ENCODE results near the gene LTV1. TPM values are rescaled to one million over a fixed set of nuclear protein-coding genes. Genes with fewer than 3 reads are reported as not detected.

The LTV1 gene
- total RNA-seq, 6 experiments from 2014 or later, result 28.8 to 35.0 (median 33.6) TPM

DNA sequence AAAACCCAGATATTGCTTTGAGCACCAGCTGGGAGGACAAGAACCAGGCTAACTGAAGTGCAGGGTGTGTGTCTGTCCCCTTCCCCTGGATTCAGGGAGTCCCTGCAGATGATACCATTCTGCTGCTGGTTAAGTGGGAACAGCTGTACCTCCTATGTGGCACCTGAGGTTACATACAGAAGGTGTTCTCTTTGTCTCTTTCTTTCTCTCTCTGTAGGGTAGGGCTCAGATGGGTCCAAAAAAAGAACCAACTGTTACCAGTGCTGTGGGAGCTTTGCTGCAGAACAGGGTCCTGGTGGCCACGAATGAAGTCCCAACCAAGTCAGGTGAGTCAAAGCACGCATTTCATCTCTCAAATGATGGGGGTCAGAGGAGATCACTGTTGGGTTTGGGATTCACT lies 59.7 kb downstream of the LTV1 start:
- Mint-ChIP-seq H3K27ac (no peak overlapping the region), H3K4me3 (no peak overlapping the region), H3K9me3 (peaks cover 5% of the 10 kb centered on the region; the same call in 1 of the 2 replicates), H3K36me3 (ENCODE audit: low read depth) (peaks cover 4% of the 10 kb centered on the region; the same call in 1 of the 2 replicates), H3K27me3 (ENCODE audit: insufficient read depth) (peaks cover 18% of the 10 kb centered on the region), H3K4me1 (ENCODE audit: low read depth) (no peaks in the 10 kb centered on the region)
- DNase-seq, result no peak
- TF ChIP-seq, protein P1, sequence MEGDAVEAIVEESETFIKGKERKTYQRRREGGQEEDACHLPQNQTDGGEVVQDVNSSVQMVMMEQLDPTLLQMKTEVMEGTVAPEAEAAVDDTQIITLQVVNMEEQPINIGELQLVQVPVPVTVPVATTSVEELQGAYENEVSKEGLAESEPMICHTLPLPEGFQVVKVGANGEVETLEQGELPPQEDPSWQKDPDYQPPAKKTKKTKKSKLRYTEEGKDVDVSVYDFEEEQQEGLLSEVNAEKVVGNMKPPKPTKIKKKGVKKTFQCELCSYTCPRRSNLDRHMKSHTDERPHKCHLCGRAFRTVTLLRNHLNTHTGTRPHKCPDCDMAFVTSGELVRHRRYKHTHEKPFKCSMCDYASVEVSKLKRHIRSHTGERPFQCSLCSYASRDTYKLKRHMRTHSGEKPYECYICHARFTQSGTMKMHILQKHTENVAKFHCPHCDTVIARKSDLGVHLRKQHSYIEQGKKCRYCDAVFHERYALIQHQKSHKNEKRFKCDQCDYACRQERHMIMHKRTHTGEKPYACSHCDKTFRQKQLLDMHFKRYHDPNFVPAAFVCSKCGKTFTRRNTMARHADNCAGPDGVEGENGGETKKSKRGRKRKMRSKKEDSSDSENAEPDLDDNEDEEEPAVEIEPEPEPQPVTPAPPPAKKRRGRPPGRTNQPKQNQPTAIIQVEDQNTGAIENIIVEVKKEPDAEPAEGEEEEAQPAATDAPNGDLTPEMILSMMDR (IDR thresholded peaks at IDR 0.05), result no peak

DNA sequence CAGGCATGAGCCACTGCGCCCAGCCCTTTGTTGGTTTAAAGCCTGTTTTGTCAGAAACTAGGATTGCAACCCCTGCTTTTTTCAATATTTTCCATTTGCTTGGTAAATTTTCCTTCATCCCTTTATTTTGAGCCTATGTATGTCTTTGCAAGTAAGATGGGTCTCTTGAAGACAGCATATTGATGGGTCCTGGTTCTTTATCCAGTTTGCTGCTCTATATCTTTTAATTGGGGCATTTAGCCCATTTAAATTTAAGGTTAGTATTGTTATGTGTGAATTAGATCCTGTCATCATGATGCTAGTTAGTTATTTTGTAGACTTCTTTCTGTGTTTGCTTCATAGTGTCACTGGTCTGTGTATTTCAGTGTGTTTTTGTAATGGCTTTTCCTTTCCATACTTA lies 67.9 kb downstream of the LTV1 start:
- no peaks in the 10 kb centered on the region for H3K4me1 Mint-ChIP-seq (ENCODE audit: low read depth)
- H3K4me3 Mint-ChIP-seq, result no peak overlapping the region
- H3K9me3 Mint-ChIP-seq, result peaks cover 23% of the 10 kb centered on the region; the same call in 1 of the 2 replicates
- H3K27me3 Mint-ChIP-seq (ENCODE audit: insufficient read depth), result peaks cover 39% of the 10 kb centered on the region
- no peak for DNase-seq
- H3K27ac Mint-ChIP-seq, result no peak overlapping the region
- TF ChIP-seq, protein P1 (IDR thresholded peaks at IDR 0.05), result no peak
- H3K36me3 Mint-ChIP-seq (ENCODE audit: low read depth), result peaks cover 7% of the 10 kb centered on the region; the same call in 1 of the 2 replicates

DNA sequence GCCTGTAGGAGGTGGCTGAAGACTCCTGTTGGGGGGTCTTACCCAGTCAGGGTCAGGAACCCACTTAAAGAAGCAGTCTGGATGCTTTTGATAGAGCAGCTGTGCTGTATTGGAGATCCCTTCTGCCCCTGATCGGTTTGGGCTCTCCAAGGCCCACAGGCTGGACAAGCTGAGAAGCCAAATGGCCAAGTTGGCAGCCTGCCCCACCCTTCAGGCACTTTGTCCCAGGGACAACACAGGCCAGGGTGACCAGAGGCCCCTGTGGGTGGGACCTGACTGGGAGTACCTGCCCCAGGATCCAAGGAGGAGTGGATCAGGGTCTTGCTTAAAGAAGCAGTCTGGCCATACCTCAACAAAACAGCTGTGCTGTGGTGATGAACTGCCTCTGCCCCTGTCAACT lies 69.5 kb downstream of the LTV1 start:
- H3K27me3 Mint-ChIP-seq (ENCODE audit: insufficient read depth), result peaks cover 34% of the 10 kb centered on the region
- no peak for DNase-seq
- H3K9me3 Mint-ChIP-seq, result peaks cover 23% of the 10 kb centered on the region; the same call in 1 of the 2 replicates
- TF ChIP-seq, protein P1 (IDR thresholded peaks at IDR 0.05), result no peak
- H3K36me3 Mint-ChIP-seq (ENCODE audit: low read depth), result peaks cover 7% of the 10 kb centered on the region; the same call in 1 of the 2 replicates
- no peak overlapping the region for H3K4me3 Mint-ChIP-seq
- no peaks in the 10 kb centered on the region for H3K4me1 Mint-ChIP-seq (ENCODE audit: low read depth)
- no peak overlapping the region for H3K27ac Mint-ChIP-seq

Other genes starting within 250 kb of the LTV1 start
- 10 to 100 TPM; 66.7 to 92.7 (median 84.1) TPM for gene PHACTR2, start 165.4 kb upstream of the LTV1 start, total RNA-seq (2021; fragmentation: NEBNext Ultra II Directional; extraction: Animal tissue kit (Norgen Biotek cat#: 25700))
- gene ZC2HC1B, start 21.1 kb downstream of the LTV1 start, total RNA-seq (2021; fragmentation: NEBNext Ultra II Directional; extraction: Animal tissue kit (Norgen Biotek cat#: 25700)), result not detected
- 10 to 100 TPM; 22.5 to 28.8 (median 26.2) TPM for gene PLAGL1, start 164.9 kb downstream of the LTV1 start, total RNA-seq (2021; fragmentation: NEBNext Ultra II Directional; extraction: Animal tissue kit (Norgen Biotek cat#: 25700))

All from HFFc6 (cell line).